Activated naive CD4-positive, alpha-beta T cell treated with anti-CD3 and anti-CD28 coated beads, Interleukin-2, amount 50 U/mL, for 16 hours (primary cell): Measurements from ENCODE around the gene GORAB.

ENCODE experiments used
- DNase-seq: peaks from one replicate; pipeline ENCODE4 v3.0.0-alpha.2; 2020

GORAB gene

DNA sequence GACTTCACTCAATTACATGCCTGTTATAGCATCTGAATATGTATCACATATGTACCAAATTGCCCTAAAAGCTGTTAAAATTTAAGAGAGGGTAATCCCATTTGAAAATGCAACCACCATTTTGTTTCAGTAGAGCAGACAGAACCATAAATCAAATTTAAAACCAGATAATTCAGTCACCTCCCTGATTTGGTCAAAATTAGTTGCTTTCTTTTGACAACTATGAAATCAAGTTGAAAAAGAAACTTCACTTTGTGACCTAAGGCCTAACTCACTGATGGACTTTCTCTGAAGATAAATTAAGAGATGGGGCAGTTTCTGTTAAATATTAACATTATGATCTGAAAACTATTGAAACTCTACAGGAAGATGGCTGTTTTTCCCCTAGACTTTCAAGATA, 6.7 kb downstream of the GORAB start:
- no peak for DNase-seq

- no peak for DNase-seq
These were observed 7.2 kb downstream of the GORAB start for GRCh38 chr1:170539154-170539553.

GRCh38 chr1:170544624-170545023, 12.7 kb downstream of the GORAB start:
- DNase-seq: no peak

- DNase-seq: no peak
These were observed 13.5 kb downstream of the GORAB start for GRCh38 chr1:170545476-170545875.

DNA sequence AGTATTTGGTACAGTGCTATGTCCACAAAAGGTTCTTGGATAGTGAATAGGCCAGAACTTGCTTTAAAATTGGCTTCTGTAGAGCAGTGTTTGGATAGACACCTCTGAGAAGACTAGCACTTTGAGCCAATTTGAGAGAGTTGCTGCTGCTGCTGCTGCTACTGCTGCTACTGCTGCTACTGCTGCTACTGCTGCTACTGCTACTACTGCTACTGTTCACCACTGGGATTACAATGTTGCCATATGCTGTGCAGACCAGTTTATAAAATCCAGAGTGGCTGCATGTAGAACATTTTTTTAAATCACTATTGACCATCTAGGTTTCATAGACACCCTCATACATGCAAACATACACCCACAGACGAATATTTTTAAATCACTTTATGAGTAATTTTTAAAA, 15.3 kb downstream of the GORAB start:
- no peak for DNase-seq

DNA sequence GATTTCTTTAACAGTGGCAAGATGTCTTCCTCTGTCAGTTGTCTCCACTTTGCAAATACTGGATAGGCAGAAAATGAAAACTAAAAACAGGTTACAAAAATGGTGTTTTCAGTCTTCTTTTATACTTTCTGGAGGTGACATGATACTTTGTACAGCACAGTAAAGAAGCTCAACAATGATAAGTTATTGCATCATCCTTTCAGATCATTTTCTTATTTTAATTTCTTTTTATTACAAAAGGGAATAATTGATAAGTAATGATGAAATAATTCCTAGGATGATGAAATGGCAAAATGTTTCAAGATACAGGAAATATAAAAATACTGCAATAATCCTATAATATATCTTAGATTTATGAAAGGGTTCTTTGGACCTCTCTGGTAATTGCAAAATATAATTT, 16.5 kb downstream of the GORAB start:
- no peak for DNase-seq

DNA sequence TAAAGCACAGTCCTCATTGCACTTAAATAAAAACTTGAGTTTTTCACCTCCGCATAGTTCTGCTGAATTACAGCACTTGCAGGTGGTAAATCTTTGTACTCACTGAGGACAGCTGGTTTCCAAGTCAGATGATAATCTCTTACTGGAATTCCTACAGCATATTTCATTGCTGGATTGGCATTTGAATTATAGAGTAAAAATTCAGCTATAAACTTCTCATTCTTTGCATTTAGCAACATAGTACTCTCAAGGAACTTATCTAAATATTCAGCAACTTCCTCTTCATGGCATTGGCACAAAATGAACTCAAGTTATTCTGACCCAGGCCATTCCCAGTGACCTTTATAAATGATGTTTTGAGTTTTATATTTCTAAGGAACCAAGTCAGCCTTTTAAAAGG, 23.4 kb downstream of the GORAB start:
- no peak for DNase-seq

DNA sequence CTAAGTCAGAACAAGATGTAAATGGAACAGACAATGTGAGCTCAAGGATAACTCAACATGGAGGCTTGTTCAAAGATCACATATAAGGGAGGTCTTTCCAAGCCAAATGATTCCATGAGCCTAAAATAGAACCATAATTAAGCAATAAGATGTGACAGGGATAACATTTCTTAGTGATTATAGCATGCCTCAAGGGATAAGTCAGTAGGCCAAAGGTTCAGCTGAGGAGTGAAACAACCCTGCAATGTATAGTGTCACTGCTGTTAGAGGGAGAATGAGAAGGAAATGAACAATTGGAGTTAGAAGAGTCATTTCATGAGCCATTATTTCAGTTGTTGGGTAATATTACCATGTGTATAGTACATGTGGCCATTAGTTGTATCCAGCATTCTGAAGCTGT, 25.0 kb downstream of the GORAB start:
- DNase-seq: no peak

- DNase-seq: no peak
These were observed 26.8 kb downstream of the GORAB start for GRCh38 chr1:170558731-170559130.

GRCh38 chr1:170559166-170559565, 27.2 kb downstream of the GORAB start:
- DNase-seq: no peak

DNA sequence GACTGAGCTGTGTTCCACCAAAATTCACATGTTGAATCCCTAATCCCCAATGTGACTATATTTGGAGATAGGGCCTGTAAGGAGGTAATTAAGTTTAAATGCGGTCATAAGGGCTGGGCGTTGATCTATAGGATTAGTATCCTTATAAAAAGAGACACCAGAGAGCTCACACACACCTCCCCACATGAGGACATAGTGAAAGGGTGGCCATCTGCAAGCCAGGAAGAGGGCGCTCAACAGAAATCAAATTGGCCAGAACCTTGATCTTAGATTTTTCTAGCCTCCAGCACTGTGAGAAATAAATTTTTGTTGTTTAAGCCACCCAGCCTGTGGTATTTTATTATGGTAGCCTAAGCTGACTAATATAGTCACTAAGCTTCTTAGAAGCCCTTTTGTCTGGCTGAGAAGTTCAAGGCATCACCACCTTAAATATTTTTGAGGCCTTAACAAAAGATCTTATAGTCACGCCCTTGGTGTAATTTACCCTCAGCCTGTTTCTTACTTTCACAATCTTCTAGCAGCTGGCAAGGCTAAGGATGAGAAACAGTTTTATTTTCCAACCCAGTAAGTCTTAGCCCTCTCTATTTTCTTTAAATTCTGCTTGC, 28.8 kb downstream of the GORAB start:
- DNase-seq: no peak

DNA sequence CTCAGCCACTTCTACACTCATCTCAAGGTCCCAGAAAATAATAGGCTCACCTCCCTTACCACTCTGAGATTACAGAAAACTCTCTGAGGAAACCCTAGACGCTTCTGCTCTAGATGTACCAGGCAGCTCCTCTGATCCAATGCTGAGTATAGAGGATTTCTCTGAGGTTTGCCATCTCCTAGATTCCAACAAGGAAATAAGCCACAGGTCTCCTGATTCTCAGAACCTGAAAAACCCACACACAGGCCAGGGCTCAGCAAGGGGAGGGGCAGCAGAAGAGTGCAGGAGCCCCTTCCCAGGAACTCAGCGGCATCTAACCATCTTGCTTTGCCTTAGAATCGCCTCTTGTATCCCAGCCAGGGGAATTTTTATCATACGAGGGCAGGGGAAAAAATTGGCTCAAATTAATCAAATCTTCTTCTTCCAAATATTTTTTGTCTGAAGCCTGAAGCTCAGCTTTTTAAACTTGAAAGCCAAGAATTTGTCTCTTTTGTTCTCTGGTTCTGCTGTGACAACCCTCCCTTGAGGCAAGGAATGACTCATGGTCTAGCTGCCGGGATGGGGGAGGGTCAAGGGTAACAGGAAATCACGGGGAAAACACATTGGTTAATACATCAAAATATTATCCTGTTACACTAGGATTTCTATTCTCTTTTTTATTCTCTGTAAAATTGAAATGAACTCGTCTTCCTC, 30.8 kb downstream of the GORAB start:
- no peak for DNase-seq

- DNase-seq: no peak
These were observed 35.2 kb downstream of the GORAB start for GRCh38 chr1:170567214-170567613.

- no peak for DNase-seq
These were observed 36.2 kb downstream of the GORAB start for GRCh38 chr1:170568197-170568596.

- no peak for DNase-seq
These were observed 45.0 kb downstream of the GORAB start for GRCh38 chr1:170576980-170577379.

GRCh38 chr1:170578359-170578758, 46.4 kb downstream of the GORAB start:
- DNase-seq: no peak

DNA sequence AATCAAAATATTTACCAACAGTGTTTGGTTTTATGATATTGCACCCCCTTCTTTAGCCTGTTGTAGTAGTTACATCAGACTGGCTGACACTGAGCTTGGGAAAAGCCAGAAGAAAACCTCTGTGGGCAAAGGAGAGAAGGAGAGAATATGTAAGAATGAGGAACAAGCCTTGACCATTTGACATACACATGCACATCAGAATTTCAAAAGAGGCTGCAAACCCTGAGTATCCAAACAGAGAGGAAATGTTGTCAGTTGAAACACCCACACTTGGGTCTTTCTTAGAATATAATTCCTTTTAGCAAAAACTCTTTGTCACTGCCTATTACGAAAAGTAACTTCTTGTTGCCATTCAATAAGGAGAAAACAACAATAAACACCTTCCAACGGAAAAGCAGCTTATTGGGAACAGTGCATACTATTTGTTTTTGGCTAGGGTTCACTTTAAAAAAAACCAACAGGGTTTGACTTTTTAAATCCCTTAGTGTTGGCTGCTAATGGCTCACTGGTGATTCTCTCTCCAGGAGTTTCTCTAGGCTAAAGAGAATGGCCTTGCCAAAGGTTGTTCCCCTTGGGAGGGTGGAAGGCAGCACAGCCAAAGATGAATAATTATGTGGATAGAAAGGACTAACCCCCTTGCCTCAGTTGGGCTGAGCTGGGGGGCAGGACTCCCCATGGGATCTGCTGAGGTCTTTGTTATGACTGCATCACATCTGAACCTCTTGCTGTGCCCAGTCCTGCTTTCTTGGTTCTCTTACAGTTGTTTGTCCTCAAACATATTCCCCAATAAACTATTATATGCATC, 48.9 kb downstream of the GORAB start:
- no peak for DNase-seq

- DNase-seq: no peak
These were observed 51.2 kb downstream of the GORAB start for GRCh38 chr1:170583186-170583585.

- no peak for DNase-seq
These were observed 54.6 kb downstream of the GORAB start for GRCh38 chr1:170586321-170587252.

- DNase-seq: no peak
These were observed 55.3 kb downstream of the GORAB start for GRCh38 chr1:170587253-170587593.

DNA sequence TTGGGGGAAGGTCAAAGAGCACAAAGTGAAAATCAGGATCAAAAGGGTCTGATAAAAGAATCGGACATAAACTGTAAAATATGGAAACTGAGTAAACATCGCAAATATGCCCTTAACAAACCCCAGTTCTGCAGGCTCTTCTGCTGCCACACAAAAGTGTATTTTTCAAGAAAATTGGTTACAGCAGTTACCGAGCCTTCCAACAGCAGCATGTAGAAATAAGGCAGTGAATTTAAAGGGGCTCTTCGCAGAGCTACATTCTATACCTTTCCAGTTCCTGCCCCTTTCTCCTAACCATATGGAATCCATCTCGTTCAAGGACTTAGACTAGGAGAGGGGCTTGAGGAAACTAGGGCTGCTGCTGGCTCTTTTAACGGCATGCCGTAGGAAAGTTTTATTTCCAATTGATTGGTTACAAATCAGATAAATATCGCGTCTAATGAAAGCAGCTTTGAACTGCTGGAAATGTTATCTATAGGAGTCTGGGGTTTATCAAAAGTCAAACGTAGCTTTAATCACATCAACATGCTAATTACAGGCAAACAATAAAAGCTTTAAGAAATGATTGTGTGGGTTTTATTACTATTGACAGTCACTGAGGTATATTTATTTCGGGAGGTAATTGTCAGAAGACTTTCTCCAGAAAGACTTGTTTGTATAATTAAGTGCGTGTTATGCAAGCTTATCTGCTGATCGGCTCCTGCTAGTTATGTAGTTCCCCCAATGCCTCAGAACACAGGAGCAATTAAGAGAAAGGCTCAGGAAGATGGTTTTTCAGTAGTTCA, 59.1 kb downstream of the GORAB start:
- no peak for DNase-seq

- no peak for DNase-seq
These were observed 60.7 kb downstream of the GORAB start for GRCh38 chr1:170592591-170593111.
